ENCODE results near the gene ALDH5A1.

DNA sequence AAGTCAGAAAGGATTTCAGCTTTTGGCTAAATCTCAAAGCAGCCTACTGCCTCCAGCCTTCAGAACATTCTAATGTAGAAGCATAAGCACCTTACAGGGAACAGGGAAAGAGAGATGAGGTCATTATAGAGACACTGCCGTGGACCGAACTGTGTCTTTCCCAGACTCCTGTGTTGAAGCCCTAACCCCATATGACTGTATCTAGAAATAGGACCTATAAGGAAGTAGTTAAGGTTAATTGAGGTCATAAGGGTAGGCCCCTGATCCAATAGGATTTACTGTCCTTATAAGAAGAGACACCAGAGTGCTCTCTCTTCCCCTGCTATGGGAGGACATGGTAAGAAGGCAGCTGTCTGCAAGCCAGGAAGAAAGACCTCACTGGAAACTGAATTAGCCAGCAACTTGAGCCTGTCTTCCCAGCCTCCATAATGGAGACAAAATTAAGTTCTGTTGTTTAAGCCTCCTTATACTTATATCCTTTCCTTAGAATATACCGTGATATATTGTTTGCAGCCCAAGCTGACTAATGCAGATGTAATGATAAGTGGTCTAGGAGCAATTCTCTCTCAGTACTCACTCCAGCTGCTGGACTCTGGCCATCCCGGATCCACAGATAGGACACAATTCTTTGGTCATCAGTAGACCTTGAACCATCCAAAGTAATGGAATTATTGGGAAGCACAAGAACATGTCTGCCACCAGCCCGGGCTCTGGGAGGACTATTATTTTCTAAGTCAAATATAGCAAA, 71.4 kb downstream of the ALDH5A1 start:
- TF ChIP-seq POLR2A (IDR thresholded peaks at IDR 0.05) = no peak
- TF ChIP-seq, protein P1, sequence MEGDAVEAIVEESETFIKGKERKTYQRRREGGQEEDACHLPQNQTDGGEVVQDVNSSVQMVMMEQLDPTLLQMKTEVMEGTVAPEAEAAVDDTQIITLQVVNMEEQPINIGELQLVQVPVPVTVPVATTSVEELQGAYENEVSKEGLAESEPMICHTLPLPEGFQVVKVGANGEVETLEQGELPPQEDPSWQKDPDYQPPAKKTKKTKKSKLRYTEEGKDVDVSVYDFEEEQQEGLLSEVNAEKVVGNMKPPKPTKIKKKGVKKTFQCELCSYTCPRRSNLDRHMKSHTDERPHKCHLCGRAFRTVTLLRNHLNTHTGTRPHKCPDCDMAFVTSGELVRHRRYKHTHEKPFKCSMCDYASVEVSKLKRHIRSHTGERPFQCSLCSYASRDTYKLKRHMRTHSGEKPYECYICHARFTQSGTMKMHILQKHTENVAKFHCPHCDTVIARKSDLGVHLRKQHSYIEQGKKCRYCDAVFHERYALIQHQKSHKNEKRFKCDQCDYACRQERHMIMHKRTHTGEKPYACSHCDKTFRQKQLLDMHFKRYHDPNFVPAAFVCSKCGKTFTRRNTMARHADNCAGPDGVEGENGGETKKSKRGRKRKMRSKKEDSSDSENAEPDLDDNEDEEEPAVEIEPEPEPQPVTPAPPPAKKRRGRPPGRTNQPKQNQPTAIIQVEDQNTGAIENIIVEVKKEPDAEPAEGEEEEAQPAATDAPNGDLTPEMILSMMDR (IDR thresholded peaks at IDR 0.05) = no peak

Data from gastroesophageal sphincter (tissue), 3 donors.